HepG2 (cell line): ENCODE results near the gene ATOH8. TPM values are rescaled to one million over a fixed set of nuclear protein-coding genes. Genes with fewer than 3 reads are reported as not detected.

Experiments used
- ATRX ChIP-seq: sonication (generic); formaldehyde crosslinking; IDR thresholded peaks from 2 replicates; pipeline ENCODE4 v1.4.0; 2020; ENCODE audit warnings: missing genetic modification reagents, borderline replicate concordance
- EHMT2 ChIP-seq: fragments of 200-600 bp; sonication (generic); IDR thresholded peaks from 2 replicates; pipeline ENCODE4 v1.7.0; 2017; ENCODE audit warnings: antibody characterized with exemption, low read depth, low read length, borderline replicate concordance
- GZF1 ChIP-seq: sonication (generic); formaldehyde crosslinking; IDR thresholded peaks from 2 replicates; pipeline ENCODE4 v1.5.1; 2020; ENCODE audit warnings: mild to moderate bottlenecking, missing genetic modification reagents
- HNRNPL ChIP-seq: fragments of 200-400 bp; formaldehyde crosslinking; IDR thresholded peaks from 2 replicates; pipeline ENCODE4 v1.6.1; 2017; ENCODE audit warnings: mild to moderate bottlenecking, low read depth, low read length
- KAT7 ChIP-seq: IDR thresholded peaks from 2 replicates; pipeline ENCODE4 v1.6.1; 2018; ENCODE audit warnings: borderline replicate concordance, missing compliant biosample characterization
- PCBP1 ChIP-seq: fragments of 200-400 bp; formaldehyde crosslinking; IDR thresholded peaks from 2 replicates; pipeline ENCODE4 v1.6.1; 2017; ENCODE audit warnings: mild to moderate bottlenecking, low read depth, low read length, borderline replicate concordance
- SIX1 ChIP-seq: sonication (generic); formaldehyde crosslinking; IDR thresholded peaks from 2 replicates; pipeline ENCODE4 v1.4.0; 2020; ENCODE audit warnings: missing genetic modification reagents, borderline replicate concordance
- SMAD9 ChIP-seq: sonication (generic); formaldehyde crosslinking; IDR thresholded peaks from 2 replicates; pipeline ENCODE4 v1.5.1; 2020; ENCODE audit warnings: mild to moderate bottlenecking, missing genetic modification reagents
- ZFP36 ChIP-seq: fragments of 150-350 bp; IDR thresholded peaks from 2 replicates; pipeline ENCODE4 v1.6.1; 2018; ENCODE audit warnings: borderline replicate concordance, low read length, low read depth; ENCODE audit not compliant: partially characterized antibody
- ZNF260 ChIP-seq: sonication (generic); formaldehyde crosslinking; IDR thresholded peaks from 2 replicates; pipeline ENCODE4 v1.4.0; 2020; ENCODE audit warnings: missing genetic modification reagents, low read depth, mild to moderate bottlenecking, borderline replicate concordance
- ZNF660 ChIP-seq: sonication (generic); formaldehyde crosslinking; IDR thresholded peaks from 2 replicates; pipeline ENCODE4 v1.5.1; 2020; ENCODE audit warnings: mild to moderate bottlenecking, low read depth, missing genetic modification reagents, borderline replicate concordance
- ZNF709 ChIP-seq: sonication (generic); formaldehyde crosslinking; IDR thresholded peaks from 2 replicates; pipeline ENCODE4 v1.5.0; 2020; ENCODE audit warnings: mild to moderate bottlenecking, missing genetic modification reagents
- ZNF720 ChIP-seq: sonication (generic); formaldehyde crosslinking; IDR thresholded peaks from 2 replicates; pipeline ENCODE4 v1.4.0; 2020; ENCODE audit warnings: missing genetic modification reagents
- polyA plus RNA-seq, 8 experiments: library from polyadenylated mRNA; depleted of rRNA in 3 of 8; stranded (reverse) in 7 of 8; unstranded in 1 of 8; fragments of >200 nt; fragmentation: Illumina TruSeq in 4 of 8; extraction: Trizol in 4 of 8; gene quantifications; 2 replicates each; pipeline versions ENCODE4 v1.2.1 to v1.2.3, GENCODE V29; 2011 to 2016; ENCODE audit warnings: low read depth in 4 of 8, missing spikeins in 1 of 8, mixed read lengths in 1 of 8; ENCODE audit not compliant: insufficient read depth in 1 of 8
- total RNA-seq, 5 experiments: library from RNA; depleted of rRNA; stranded (reverse); fragments of >200 nt; fragmentation: Illumina TruSeq; extraction: Trizol; gene quantifications; 2 replicates each; pipeline ENCODE4 v1.2.3, GENCODE V29; 2016; ENCODE audit warnings: low read depth in 1 of 5
- TF ChIP-seq, protein P1 (sequence below): sonication (generic); formaldehyde crosslinking; IDR thresholded peaks from 2 replicates; pipeline ENCODE4 v1.4.0; 2020; ENCODE audit warnings: mild to moderate bottlenecking, low read depth, missing genetic modification reagents
- TF ChIP-seq, protein P2 (sequence below): sonication (generic); formaldehyde crosslinking; IDR thresholded peaks from 2 replicates; pipeline ENCODE4 v1.4.0; 2020; ENCODE audit warnings: mild to moderate bottlenecking, missing genetic modification reagents
- TF ChIP-seq, protein P3 (sequence below): sonication (generic); formaldehyde crosslinking; IDR thresholded peaks from 2 replicates; pipeline ENCODE4 v1.8.0; 2022; ENCODE audit warnings: low read depth, missing genetic modification reagents
- TF ChIP-seq, protein P4 (sequence below): sonication (generic); formaldehyde crosslinking; IDR thresholded peaks from 2 replicates; pipeline ENCODE4 v1.4.0; 2020; ENCODE audit warnings: missing genetic modification reagents
- TF ChIP-seq, protein P5 (sequence below), 2 experiments: sonication (generic) in 1 of 2; formaldehyde crosslinking in 1 of 2; IDR thresholded peaks; 2 replicates each; pipeline versions ENCODE4 v1.4.0 to v1.6.1; 2016 to 2020; ENCODE audit warnings: borderline replicate concordance in 1 of 2, low read depth in 1 of 2, mild to moderate bottlenecking in 1 of 2, missing genetic modification reagents in 1 of 2

The ATOH8 gene
- total and polyA plus RNA-seq, 2 of the 13 experiments (the other 11 are each of a cell fraction or from before 2014, with no cell fraction given): 0.13 to 0.61 TPM

DNA sequence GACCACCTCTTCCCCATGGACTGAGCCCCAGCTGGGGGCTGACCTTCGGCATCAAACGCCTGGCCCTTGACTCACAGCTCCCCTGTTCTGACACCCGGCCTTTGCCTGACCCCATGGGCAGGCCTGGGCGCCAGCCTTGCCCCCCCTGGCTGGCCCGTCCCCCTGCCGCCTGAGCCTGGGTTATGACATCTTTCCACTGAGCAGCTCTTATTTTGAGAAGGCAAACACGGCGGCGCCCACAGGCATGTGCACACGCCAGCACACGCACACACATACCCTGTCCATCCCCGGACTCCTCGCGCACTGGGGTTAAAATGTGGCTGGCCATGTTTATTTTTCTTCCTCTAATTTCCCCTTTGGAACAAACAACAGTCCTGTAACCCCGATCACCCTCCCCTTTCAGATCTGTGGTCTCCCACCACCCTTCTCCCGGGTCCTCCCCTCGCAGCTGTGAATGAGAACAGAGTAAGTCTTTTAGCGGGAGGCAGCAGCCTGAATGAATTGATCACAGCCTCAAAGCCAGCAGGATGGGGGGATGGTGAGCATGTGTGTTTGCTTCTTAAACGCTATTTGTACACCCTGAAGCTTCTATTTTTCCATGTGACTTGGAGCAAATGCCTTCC lies 11.8 kb upstream of the ATOH8 start (continued):
- TF ChIP-seq, protein P1, sequence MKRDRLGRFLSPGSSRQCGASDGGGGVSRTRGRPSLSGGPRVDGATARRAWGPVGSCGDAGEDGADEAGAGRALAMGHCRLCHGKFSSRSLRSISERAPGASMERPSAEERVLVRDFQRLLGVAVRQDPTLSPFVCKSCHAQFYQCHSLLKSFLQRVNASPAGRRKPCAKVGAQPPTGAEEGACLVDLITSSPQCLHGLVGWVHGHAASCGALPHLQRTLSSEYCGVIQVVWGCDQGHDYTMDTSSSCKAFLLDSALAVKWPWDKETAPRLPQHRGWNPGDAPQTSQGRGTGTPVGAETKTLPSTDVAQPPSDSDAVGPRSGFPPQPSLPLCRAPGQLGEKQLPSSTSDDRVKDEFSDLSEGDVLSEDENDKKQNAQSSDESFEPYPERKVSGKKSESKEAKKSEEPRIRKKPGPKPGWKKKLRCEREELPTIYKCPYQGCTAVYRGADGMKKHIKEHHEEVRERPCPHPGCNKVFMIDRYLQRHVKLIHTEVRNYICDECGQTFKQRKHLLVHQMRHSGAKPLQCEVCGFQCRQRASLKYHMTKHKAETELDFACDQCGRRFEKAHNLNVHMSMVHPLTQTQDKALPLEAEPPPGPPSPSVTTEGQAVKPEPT (CRISPR knock-in tag): no peak
- TF ChIP-seq ZFP36 (no peak), ZNF720 (CRISPR knock-in tag) (no peak), ATRX (CRISPR knock-in tag) (no peak), GZF1 (CRISPR knock-in tag) (no peak), SMAD9 (no peak), PCBP1 (no peak), ZNF260 (CRISPR knock-in tag) (no peak), ZNF709 (CRISPR knock-in tag) (no peak), HNRNPL (0 out of 2 replicates have a peak, but pooled peaks have one; percentile 60), SIX1 (CRISPR knock-in tag) (no peak), KAT7 (CRISPR knock-in tag) (no peak), EHMT2 (no peak), ZNF660 (CRISPR knock-in tag) (no peak)
- TF ChIP-seq, protein P2, sequence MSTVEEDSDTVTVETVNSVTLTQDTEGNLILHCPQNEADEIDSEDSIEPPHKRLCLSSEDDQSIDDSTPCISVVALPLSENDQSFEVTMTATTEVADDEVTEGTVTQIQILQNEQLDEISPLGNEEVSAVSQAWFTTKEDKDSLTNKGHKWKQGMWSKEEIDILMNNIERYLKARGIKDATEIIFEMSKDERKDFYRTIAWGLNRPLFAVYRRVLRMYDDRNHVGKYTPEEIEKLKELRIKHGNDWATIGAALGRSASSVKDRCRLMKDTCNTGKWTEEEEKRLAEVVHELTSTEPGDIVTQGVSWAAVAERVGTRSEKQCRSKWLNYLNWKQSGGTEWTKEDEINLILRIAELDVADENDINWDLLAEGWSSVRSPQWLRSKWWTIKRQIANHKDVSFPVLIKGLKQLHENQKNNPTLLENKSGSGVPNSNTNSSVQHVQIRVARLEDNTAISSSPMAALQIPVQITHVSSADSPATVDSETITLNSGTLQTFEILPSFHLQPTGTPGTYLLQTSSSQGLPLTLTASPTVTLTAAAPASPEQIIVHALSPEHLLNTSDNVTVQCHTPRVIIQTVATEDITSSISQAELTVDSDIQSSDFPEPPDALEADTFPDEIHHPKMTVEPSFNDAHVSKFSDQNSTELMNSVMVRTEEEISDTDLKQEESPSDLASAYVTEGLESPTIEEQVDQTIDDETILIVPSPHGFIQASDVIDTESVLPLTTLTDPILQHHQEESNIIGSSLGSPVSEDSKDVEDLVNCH (CRISPR knock-in tag): no peak
- TF ChIP-seq, protein P3, sequence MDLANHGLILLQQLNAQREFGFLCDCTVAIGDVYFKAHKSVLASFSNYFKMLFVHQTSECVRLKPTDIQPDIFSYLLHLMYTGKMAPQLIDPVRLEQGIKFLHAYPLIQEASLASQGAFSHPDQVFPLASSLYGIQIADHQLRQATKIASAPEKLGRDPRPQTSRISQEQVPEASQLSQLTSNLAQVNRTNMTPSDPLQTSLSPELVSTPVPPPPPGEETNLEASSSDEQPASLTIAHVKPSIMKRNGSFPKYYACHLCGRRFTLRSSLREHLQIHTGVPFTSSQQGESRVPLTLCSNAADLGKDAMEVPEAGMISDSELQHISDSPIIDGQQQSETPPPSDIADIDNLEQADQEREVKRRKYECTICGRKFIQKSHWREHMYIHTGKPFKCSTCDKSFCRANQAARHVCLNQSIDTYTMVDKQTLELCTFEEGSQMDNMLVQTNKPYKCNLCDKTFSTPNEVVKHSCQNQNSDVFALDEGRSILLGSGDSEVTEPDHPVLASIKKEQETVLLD (CRISPR knock-in tag): no peak
- TF ChIP-seq, protein P4, sequence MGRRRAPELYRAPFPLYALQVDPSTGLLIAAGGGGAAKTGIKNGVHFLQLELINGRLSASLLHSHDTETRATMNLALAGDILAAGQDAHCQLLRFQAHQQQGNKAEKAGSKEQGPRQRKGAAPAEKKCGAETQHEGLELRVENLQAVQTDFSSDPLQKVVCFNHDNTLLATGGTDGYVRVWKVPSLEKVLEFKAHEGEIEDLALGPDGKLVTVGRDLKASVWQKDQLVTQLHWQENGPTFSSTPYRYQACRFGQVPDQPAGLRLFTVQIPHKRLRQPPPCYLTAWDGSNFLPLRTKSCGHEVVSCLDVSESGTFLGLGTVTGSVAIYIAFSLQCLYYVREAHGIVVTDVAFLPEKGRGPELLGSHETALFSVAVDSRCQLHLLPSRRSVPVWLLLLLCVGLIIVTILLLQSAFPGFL (CRISPR knock-in tag): no peak
- TF ChIP-seq, protein P5, sequence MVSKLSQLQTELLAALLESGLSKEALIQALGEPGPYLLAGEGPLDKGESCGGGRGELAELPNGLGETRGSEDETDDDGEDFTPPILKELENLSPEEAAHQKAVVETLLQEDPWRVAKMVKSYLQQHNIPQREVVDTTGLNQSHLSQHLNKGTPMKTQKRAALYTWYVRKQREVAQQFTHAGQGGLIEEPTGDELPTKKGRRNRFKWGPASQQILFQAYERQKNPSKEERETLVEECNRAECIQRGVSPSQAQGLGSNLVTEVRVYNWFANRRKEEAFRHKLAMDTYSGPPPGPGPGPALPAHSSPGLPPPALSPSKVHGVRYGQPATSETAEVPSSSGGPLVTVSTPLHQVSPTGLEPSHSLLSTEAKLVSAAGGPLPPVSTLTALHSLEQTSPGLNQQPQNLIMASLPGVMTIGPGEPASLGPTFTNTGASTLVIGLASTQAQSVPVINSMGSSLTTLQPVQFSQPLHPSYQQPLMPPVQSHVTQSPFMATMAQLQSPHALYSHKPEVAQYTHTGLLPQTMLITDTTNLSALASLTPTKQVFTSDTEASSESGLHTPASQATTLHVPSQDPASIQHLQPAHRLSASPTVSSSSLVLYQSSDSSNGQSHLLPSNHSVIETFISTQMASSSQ (IDR thresholded peaks at IDR 0.05; ENCODE audit: low read depth): no peak
- TF ChIP-seq, protein P5 (CRISPR knock-in tag; IDR thresholded peaks at IDR 0.05; ENCODE audit: borderline replicate concordance): no peak
